ENCODE results near the gene E2F8.
A peak's percentile ranks its signal among the peaks of the same experiment; 100 is the strongest.

The E2F8 gene

DNA sequence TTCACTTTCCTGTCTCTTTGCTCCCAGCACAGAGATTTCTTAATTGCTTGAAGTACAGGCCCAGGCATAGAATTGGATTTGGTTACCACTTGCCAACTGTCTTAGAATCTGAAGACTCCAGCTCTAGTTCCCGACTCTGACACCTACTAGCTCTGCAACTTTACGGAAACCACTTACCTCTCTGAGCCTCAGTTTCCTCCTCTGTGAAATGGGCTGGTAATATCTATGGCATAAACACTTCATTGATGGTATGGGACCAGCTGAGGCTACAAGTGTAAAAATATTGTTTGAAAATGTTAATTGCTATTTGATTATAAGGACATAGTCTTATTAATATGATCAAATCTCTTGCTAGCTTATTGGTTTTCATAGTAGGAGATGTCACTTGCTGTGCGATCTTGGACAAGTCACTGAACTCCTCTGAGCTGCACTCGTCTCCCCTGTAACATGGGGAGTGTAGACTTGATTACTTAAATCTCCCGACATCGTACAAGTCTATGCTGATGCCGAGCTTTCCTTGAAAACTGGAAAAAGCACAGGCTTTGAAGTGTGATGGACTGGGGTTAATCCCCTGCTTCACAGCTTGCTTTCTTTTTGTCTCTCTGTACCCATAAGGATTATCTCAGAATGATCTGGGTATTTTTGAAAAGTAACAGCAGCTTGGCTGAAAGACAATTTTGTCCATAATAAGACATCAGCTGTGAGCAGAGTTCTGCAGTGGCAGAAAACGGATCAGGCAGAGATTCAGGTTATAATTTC lies 11.8 kb upstream of the E2F8 start:
- DNase-seq = no peak

DNA sequence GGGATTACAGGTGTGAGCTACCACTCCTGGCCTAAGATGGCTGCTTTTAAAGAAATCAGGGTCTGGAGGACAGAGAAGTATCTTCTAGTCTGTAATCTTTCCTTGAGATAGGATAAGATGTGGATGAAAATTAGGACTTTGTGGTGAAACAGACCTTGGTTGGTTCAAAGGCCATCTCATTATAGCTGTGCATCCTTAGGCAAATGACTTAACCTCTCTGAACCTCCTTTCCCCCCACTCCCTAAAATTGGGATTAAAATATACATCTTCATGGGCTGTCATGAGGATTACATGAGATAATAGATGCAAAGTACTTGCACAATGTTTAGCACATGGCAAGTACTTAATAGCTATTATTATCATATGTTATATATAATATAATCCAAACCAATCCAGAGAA lies 10.8 kb upstream of the E2F8 start:
- DNase-seq = no peak

DNA sequence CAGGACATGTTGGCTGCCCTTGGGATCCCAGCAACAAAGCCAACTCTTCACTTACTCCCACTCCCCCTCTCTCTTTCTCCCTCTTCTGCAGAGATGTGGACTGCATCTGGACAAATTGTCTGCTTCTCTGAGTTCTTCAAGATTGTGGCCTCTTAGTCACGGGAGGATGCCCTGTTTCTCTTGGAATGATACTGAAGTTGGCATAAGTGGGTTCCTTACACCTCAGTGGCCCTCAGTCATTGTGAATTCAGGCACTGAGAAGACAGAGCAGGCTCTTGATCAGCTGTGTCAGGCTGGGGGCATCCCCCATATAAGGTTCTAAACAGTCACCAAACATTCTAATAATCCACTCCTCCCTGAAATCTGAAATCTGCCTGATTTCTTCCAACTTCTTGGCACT lies 6.1 kb upstream of the E2F8 start:
- no peak for DNase-seq

DNA sequence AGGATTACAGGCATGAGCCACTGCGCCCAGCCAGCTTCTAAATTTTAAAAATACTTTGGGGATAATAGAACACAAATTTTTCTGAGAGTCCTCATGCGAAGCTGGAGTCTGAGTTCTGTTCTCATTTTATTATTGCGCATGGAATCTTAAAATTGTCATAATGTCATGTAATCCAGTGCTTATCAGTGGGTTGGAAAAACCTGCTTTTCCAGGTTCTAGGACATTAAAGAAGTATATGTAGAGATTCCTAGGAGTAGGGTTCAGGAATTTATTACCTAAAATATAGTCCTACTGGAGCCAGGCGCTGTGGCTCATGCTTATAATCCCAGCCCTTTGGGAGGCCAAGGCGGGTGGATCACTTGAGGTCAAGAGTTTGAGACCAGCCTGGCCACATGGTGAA lies 4.6 kb upstream of the E2F8 start:
- no peak for DNase-seq

DNA sequence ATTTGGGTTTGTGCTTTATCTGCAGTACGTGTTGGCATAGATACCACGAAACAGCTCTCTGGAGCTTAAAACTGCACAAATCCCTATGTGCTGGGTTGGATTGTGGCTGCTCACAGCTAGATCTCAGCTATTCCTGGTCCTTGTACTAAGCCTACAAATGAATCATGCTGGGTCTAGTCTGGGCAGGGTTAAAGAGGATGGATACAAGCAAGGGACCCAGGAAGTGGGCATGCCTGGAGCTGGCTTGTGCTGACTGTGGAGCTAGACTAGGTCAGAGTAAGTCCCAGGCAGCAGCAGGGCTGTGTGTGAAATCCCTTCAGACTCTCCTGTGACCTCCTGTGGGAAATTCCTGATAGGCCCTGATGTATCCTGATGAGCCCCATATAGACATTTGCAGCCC lies 3.9 kb upstream of the E2F8 start:
- no peak for DNase-seq

DNA sequence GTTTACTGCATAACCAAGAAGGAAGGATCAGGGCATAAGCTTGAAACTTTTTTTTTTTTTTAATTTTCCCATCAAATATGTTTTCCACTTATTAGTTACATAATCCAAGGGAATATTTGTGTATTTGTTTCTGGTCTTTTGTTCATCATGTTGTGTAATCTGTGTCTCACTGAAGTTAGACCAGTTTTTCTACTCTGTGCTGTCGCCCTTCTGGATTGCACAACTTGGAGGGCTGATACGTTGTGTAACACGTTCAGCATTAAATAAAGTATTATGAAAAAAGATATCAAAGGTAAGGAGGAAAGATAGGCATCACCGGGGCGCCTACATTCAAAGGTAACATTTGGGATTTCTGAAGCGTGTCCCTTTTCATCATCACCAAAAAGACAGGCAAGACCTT lies 3.3 kb upstream of the E2F8 start:
- DNase-seq = no peak

DNA sequence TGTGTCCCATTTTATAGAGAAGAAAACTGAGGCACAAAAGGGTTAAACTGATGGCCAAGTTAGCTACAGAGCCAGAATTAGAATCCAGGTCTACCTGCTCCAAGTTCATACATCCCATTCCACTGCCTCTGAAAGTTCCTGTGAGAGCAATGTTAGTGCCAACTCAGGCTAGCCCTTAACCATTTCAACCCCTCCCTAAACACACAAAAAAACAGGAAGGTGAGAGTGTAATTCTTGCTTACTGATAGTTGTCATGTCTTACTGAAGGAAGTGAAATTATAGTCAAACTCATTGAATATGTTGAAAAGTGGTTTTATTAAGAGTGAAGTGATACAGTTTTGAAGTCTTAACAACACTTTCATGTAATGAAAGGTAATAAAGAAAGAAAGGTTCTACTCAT lies 2.9 kb upstream of the E2F8 start:
- DNase-seq = no peak

DNA sequence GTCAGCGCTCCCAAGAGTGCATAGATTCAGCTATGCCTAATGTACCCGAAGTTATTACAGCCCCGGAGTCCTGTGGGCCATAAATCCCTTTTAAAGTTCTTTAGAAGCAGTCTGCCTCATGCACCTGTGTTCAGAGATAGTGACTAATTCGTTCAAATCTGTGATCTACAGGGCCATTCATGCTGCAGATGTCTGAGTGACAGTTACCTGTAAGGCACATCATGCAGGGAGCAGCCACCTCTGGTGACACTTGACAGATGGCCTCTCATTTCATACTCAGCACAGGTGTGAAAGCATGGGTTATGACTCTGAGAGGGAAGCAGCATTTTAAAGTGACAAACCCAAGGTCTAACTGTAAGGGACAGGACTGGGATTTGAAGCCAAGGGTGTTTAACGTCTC lies 2.4 kb upstream of the E2F8 start:
- peak in 1 of 5 experiments; percentile 19 for DNase-seq

DNA sequence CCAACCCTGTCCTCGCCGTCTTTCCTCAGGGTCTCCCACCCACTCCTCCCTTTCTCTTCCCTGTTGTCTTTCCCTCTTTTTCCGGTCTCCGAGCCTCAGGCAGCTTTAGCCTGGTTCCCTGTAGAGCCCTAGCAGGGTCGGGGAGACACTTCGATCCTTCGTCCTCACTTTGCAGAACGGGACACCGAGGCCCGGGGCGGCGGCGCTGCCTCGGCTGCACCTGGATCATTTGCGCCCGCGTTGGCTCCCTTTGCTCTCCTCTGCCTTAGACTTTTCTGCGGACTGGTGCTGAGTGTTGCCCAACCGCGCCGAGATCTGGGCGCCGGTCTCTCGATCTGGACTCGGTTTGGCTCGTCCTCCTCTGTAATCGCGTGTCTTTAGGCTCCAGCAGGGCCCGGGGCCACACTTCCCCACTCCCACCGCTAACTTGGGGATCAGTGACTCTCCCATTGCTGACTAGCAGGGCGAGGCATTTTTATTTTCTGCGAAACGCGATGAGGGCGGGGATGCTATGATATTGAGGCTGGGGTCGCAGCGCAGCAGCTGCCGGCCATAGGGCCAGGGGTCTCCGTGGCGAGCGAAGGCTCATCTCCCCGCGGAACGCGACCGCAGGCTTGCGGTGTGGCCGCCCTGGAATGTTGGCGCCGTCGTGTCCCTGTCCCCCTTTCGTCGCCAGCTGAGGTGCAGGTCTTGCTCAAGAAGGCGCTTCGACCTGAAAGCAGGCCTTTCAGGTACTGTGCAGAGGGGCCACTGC lies 1.6 kb upstream of the E2F8 start:
- peak in 1 of 5 experiments; percentile 22 for DNase-seq

DNA sequence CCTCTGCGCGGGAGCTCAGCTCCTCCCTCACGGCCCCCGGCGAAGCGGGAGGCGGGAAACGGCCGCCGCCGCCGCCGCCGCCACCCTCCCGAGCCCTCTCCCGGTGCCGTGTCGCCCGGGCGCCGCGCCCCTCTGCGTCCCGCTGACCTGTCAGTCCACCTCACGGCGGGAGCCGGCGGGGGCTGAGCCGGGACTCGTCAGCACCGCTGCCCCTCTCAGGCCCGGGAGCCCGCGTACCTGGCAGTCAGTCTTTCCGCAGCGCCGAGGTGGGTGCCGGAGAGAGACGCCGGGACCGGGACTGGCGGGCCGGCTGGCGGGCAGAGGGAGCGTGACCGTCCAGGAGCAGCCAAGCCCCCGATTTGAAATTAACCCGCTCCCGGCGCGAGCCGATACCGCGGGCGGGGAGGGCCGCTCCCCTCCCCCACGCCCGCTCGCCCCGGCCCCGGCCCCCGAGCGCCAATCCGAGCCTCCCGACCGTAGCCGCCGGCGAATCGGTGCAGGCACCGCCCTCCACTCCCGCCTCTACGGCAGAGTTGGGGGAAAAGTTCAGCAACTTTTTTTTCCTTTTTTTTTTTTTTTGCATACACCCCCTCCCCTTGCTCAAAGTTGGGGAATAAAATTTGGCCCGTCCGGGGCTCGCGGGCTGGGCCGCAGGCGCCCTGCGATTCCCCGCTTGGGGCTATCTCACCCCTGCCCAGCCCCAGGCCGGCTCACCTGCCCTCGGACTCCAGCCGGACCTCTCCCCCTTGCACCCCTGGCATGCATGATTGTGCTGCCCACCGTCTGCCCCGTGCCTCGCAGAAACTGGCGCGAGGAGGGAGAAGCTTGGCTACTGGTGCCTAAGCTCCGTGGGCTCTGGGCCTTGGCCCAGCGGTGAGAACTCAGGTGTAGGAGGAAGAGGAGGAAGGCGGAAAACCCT lies 774 bp upstream of the E2F8 start:
- peak in 3 of 5 experiments; percentile 5 to 75 (median 15) for DNase-seq

DNA sequence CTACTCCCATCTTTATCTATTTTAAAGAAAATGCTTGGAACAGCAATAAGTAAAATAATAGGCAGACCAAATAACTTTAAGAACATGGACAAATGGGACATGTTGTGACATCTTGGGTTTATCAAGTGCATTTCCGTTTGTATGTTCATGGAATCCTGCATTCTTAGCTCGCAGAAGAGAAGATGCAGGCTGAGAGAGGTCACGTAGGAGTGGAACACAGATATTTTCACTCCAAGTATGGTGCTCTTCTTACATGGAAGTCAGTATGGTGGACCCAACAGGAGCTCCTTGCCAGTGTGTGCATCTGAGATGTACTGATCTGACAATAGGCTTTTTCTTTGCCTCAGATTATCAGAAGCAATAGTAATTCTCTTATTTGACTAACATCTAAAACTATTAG lies 1.7 kb downstream of the E2F8 start:
- DNase-seq = peak in 1 of 5 experiments; percentile 17

DNA sequence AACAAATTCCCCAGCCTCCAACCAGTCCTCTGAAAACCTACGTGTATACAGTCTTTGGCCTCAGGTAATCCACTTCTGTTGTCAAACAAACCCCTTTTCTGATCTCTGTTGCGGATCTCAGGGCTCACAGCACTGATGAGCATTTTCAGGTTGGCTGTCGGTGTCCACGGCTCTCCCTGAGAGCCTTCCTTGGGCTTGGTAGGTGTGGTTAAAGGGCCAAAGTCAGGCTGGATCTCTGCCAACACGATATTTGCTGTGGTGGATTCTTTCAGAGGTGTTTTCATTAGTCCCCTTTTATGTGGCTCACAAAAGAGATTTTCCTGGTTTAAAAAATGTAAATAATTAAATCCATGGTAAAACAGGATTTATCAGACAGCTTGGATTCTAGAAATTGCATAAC lies 2.9 kb downstream of the E2F8 start:
- no peak for DNase-seq

DNA sequence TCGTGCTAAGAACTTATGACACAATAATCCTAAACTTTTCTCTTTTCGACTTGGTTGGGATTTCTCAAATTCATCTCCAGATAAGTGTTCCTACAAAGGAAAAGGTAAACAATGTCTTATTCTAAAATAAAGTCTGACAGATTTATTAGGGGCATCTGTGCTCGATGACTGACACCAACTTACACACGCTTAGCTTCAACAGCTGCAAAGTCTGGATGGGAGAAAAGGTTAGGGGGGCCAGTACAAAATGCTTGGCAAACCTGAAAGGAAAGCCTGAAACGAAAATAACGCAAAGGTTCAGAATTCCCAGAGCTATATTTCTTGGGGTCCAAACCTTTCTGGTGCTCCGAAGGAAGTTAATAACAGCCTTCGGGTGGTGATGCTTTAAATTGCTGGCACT lies 3.4 kb downstream of the E2F8 start:
- DNase-seq = no peak

DNA sequence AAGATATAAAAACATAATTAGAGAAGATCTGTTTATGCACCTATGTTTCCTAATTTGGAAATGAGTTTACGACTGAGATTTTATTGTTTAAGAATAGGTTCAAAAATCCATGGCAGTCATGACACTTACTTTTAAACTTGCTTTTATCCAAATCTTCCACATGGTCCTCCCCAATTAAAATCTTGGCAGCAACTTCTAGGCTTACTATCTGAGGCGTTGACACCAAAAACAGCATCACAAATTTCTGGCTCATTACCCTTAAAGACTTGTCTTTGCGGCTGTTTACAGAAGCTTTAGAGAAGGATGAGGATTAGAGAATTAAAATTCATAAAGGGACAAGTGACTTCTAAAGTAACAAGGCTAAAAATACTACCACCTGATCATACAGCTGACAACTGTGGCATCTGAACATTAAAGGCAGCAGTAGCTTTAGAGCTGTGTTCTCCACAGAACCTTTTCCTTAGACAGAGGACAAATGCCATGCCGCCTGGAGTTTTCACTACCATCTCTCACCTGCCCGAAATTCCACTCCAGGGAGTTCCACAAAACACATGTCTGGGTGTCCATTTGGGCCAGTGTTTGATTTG lies 6.4 kb downstream of the E2F8 start:
- no peak for DNase-seq

DNA sequence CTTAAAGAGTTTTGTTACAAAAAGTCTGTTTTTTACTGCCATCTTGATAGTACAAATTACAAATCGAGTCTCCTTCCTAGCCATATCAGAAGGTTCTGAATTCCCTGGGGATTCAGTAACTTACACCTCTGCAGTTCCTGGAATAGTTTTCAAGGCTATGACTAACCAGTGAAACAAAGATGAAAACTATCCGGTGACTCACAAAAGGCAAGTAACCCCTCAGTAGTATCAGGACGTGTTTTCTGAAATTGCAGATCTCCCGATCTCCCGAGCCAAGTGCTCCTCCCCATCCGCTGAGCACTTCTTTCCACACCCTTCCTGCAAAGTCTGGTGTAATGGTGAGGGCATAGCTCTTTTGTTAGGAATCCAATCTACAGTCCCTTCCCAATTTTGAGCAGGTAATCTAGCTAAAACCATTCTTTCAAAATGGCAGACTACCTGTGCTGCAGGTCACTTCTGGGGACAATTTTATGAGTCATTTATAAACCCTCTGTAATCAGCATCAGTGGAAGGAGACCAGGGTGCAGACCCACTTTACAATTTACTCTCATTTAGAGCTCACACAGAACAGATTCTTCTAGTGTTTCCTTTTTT lies 7.7 kb downstream of the E2F8 start:
- DNase-seq = no peak

DNA sequence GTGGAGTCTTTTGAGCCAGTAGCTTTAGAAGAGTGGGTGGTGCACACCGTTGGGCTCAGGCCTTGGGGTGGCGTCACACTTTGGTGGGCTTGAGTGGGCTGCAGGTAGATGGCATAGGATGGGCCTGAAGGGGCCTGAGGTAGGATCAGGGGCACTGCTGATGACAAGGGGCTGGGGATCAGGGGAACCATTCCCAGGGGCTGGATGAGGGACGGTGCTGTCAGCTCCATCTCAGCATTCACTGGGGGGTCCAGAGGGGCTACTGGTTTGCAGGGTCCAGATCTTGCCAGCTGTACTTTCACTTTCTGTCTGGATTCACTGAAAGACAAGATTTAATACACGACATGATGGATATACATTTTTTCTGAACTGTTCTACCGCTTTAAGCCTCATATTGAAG lies 11.1 kb downstream of the E2F8 start:
- DNase-seq = no peak

DNA sequence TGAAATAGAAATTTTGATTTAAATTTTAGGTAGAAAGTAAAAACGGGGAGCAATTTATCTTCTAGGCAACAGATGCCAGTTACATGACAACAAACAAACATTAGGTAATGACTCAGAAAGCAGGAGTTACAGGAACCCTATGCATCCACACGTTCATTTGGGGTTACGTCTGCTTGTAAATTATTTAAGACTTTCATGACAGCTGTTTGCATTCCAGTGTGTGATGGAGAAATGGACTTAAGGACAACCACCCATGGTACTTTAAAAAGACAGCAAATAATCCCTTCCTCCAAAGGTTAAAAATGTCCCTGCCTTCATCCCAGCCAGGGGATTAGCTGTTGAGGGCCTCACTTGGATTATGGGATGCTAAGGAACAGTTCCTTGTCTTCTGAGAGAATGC lies 11.8 kb downstream of the E2F8 start:
- DNase-seq = no peak

DNA sequence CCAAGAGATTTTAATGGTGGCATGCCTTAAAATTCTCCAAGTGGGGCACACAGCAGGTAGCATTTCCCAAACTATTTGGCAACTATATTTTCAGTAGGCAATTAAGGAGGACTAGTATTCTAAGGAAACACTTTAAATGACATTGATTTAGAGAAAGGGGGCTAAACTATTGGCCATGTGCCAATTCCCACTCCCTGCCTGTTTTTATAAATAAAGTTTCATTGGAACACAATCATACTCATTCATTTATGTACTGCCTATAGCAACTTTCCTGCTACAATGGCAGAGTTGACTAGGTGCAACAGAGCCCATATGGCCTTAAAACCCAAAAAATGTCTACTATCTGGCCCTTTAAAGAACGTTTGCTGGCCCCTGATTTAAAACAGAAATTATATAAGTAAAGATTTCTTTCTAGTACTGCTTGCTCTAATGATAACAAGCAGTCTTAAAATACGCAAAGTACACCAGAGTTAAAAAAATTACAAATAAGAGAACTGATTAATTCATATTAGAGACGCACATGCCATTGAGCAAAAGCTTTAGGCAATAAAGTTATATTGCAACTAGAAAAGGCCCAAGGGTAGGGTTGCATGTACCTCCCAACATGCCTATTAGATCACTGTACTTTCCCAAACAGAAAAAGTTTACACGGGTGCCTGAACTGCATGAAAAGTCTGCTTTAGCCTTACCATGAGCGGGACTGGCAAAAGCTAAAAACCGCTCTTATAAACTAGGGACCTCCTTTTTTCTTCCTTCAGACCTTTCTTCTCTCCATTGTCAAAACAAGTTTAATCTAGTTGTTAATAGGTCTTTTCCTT lies 14.2 kb downstream of the E2F8 start:
- no peak for DNase-seq

DNA sequence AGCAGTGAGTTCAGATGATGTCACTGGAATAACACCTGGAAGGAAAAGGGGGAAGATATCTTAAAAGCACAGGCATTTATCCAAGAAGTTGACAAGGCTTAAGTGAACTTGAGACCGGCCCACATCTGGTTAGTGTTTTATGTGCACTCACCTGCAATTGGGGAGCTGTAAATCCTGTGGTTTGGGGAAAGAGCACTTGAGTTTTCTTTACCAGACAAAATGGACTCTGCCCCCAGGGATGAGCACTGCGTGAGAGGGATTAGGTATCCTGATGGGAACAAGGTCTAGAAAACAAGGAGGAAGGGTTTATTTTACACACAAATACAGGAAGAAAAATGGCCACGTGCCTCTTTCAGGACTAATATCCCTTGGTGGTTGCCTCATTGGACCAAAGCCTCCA lies 15.2 kb downstream of the E2F8 start:
- no peak for DNase-seq

DNA sequence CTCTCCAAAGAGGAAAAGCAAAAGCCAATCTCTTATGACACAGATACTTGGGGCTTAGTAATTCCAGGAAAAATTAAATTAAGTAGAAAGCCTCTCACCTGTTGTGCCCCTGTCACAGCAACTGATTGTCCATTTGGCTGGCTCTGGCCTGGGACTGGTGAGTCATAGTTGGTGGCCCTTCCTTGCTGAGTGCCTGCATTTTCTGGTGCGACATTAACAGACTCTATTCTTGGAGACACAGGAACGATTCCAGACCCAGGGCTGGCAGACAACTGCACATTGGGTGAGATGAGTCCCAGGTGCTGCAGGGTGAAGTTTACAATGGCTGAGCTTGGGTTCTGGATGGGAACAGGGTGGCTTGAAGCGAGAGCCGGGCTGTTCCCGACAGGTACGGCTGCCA lies 15.6 kb downstream of the E2F8 start:
- no peak for DNase-seq

DNA sequence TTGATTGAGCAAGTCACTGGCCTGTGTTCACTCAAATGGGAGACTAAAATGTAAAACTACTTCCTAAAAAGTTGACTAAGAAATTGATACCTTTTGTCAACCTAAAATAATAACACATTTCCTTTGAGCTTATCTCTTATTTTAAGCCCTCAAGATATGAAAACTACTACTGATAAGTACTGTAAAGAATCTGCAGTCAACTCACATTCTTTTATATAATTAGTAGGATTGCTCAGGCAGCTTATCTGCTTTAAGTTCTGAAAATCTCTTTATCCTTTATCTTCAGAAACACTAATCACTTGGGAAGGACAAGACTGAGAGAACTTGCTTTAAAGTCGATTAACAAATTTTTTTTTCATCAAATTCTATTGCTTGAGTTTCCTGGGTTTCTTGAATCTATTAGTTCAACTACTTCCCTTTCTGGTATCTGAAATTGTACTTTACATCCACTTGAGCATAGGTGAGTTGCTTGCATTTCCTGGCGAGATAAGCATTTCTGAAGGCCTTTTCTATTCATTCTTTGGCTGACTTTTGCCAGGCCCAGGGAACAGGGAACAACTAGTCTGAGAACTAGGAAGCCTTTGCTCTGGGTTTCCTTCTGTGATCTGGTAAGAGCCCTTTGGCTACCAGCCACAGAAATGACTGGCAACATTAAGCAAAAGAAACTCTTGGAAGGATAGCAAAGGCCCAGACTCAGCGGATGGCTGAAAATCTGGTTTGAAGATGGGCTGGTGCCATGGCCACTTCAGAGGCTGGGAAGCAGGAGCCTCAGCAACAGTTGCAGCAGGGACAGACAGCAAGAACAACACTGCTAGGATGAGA lies 19.6 kb downstream of the E2F8 start:
- DNase-seq = no peak

Measured in T-helper 2 cell (primary cell).